Spleen (tissue), 11 donors: ENCODE results near the gene SLC37A3. TPM values are rescaled to one million over a fixed set of nuclear protein-coding genes. Genes with fewer than 3 reads are reported as not detected.

Experiments
- DNase-seq: peaks from one replicate; pipeline ENCODE4 v3.0.0-alpha.2; 2020
- H3K27ac ChIP-seq, 8 donors: fragments of 200-600 bp; sonication (generic) in 7 of 8; 1 replicate in 4 of 8; 2 replicates in 4 of 8; pipeline versions ENCODE4 v1.5.0 to v1.8.0; 2016 to 2021; ENCODE audit warnings: inconsistent platforms in 4 of 8, mild to moderate bottlenecking in 4 of 8, moderate library complexity in 1 of 8
- H3K27me3 ChIP-seq, 7 donors: fragments of 200-600 bp; sonication (generic) in 6 of 7; replicated peaks in 1 of 7; 1 replicate in 4 of 7; 2 replicates in 3 of 7; pipeline versions ENCODE4 v1.5.0 to v1.8.0; 2016 to 2021; ENCODE audit warnings: inconsistent platforms in 3 of 7, mild to moderate bottlenecking in 1 of 7
- H3K36me3 ChIP-seq, 6 donors: fragments of 200-600 bp; sonication (generic) in 5 of 6; 1 replicate in 4 of 6; 2 replicates in 2 of 6; pipeline versions ENCODE4 v1.5.0 to v1.8.0; 2016 to 2021; ENCODE audit warnings: inconsistent platforms in 2 of 6
- H3K4me1 ChIP-seq, 6 donors: fragments of 200-600 bp; sonication (generic) in 5 of 6; 1 replicate in 3 of 6; 2 replicates in 3 of 6; pipeline versions ENCODE4 v1.5.0 to v1.8.0; 2016 to 2021; ENCODE audit warnings: inconsistent platforms in 3 of 6
- H3K4me3 ChIP-seq, 8 donors: fragments of 200-600 bp; sonication (generic) in 7 of 8; 1 replicate in 4 of 8; 2 replicates in 4 of 8; pipeline versions ENCODE4 v1.5.0 to v1.8.0; 2016 to 2021; ENCODE audit warnings: inconsistent platforms in 4 of 8, mild to moderate bottlenecking in 4 of 8, moderate library complexity in 2 of 8
- H3K9me3 ChIP-seq, 8 donors: fragments of 200-600 bp; sonication (generic) in 7 of 8; 1 replicate in 4 of 8; 2 replicates in 4 of 8; pipeline versions ENCODE4 v1.5.0 to v1.8.0; 2016 to 2021; ENCODE audit warnings: inconsistent platforms in 4 of 8
- POLR2A ChIP-seq, 3 donors: fragments of 450-650 bp; IDR thresholded peaks; one replicate each; pipeline ENCODE4 v1.5.1; 2017; ENCODE audit warnings: antibody characterized with exemption in 3 of 3, mild to moderate bottlenecking in 1 of 3
- POLR2AphosphoS5 ChIP-seq, 3 donors: sonication (generic); formaldehyde crosslinking; IDR thresholded peaks; one replicate each; pipeline ENCODE4 v1.5.1; 2017; ENCODE audit warnings: antibody characterized with exemption in 3 of 3
- WGBS, 5 donors: extraction: QIAGEN DNeasy Blood & Tissue Kit in 3 of 5; methylation state at CpG; one replicate each; pipeline versions ENCODE4 v1.1.5 to v1.1.7; 2013 to 2018; 5-methylcytosine and 5-hydroxymethylcytosine counted together
- intact Hi-C: fragments of 100-400 bp; cut with DNase I; formaldehyde crosslinking; loops from one replicate; pipeline ENCODE4 v1.15.0; 2023; ENCODE audit warnings: low total_unique reads
- polyA plus RNA-seq, 3 donors: library from polyadenylated mRNA; stranded (reverse); fragments of 200-250 nt; gene quantifications; one replicate each; pipeline ENCODE4 v1.2.1, GENCODE V29; 2013
- small RNA-seq, 4 donors: library from RNA; depleted of rRNA; stranded (forward); fragments of <200 nt; gene quantifications; one replicate each; pipeline ENCODE3, GENCODE V24; 2016
- total RNA-seq, 7 donors: library from RNA; depleted of rRNA in 3 of 7; stranded (reverse); fragments of >200 nt in 3 of 7; fragmentation: NEBNext Ultra II Directional in 4 of 7; extraction: Animal tissue kit (Norgen Biotek cat#: 25700) in 4 of 7; gene quantifications; one replicate each; pipeline versions ENCODE4 v1.1.0 to v1.2.1, GENCODE V29; 2016 to 2021
- TF ChIP-seq, protein P1 (sequence below), 11 experiments: fragments of 200-600 bp in 7 of 11; fragments of 450-650 bp in 4 of 11; sonication (generic) in 4 of 11; IDR thresholded peaks in 8 of 11; conservative IDR thresholded peaks in 3 of 11; 1 replicate in 7 of 11; 2 replicates in 4 of 11; pipeline versions ENCODE4 v1.4.0 to v1.8.0; 2016 to 2021; ENCODE audit warnings: antibody characterized with exemption in 11 of 11, inconsistent platforms in 4 of 11, mild to moderate bottlenecking in 1 of 11
- donor health status: healthy with polysubstance abuse.
- donor health status: DM: no; HTN: no; CAD: no; lungs with moderate emphysema.
- donor health status: DM: no; HTN: no; CAD: no.
- donor health status: Bipolar disorder and iron deficiency.
- donor health status: healthy.
- donor health status: DM: no; HTN: no; CAD: no.
- donor health status: DM: yes; HTN: yes; CAD: no.

Gene SLC37A3
- total and polyA plus RNA-seq, 10 donors = 8.0 to 71.9 (median 37.8) TPM

DNA sequence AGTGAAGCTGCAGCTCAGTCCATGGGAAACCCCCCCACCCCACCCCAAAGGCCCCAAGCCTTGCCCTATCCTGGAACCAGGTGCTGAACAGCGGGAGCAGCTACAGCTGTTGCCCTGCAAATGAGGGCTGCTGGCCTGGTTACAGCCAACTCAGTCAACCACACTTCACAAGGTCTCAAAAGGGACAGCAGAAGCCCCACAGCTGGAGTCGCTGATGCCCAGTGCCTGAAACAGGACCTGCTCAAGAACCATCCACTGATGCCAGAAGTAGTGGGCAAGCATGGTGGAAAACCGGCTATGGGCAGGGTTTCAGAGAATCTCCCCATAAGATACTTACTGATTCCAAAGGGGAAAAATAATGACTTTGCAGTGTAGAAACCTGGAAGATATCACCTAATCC is 110.3 kb downstream of the SLC37A3 start:
- WGBS, 5 donors = 92 to 100% (median 96%) methylated on average over 2 to 3 of the region's 3 CpGs
- H3K27me3 ChIP-seq = no peaks in the 10 kb centered on the region
- TF ChIP-seq, protein P1, sequence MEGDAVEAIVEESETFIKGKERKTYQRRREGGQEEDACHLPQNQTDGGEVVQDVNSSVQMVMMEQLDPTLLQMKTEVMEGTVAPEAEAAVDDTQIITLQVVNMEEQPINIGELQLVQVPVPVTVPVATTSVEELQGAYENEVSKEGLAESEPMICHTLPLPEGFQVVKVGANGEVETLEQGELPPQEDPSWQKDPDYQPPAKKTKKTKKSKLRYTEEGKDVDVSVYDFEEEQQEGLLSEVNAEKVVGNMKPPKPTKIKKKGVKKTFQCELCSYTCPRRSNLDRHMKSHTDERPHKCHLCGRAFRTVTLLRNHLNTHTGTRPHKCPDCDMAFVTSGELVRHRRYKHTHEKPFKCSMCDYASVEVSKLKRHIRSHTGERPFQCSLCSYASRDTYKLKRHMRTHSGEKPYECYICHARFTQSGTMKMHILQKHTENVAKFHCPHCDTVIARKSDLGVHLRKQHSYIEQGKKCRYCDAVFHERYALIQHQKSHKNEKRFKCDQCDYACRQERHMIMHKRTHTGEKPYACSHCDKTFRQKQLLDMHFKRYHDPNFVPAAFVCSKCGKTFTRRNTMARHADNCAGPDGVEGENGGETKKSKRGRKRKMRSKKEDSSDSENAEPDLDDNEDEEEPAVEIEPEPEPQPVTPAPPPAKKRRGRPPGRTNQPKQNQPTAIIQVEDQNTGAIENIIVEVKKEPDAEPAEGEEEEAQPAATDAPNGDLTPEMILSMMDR (IDR thresholded peaks at IDR 0.05 in 8 of 11, conservative IDR thresholded peaks at IDR 0.05 in 3 of 11) = no peak

DNA sequence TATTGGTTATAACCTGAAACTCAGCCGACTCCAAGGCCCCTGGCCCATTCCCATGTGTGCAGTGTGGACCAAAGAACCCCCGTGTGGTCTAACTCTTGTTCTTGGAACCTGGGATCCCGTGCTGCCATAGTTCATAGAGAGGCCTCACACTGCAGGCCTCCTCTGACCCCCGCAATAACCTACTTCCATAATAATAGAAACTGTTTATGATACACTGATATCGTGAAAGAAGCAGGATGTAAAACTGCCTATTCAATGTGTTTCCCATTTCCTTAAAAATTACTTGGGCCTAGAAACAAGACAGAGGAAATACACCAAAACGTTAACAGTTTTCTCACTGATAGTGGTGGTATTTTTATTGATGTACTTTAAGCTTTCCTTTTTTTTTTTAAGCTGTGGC is 112.4 kb downstream of the SLC37A3 start:
- DNase-seq = no peak
- Histone ChIP-seq H3K4me3 (no peak overlapping the region), H3K9me3 (no peaks in the 10 kb centered on the region), H3K36me3 (no peaks in the 10 kb centered on the region), H3K27ac (no peak overlapping the region), H3K27me3 (no peaks in the 10 kb centered on the region), H3K4me1 (no peaks in the 10 kb centered on the region)
- intact Hi-C loops = no loop called here
- 72 to 82% (median 78%) methylated on average over 6 of the region's 6 CpGs for WGBS, 5 donors
- TF ChIP-seq POLR2A (IDR thresholded peaks at IDR 0.05) (no peak), POLR2AphosphoS5 (IDR thresholded peaks at IDR 0.05) (no peak)
- TF ChIP-seq, protein P1 (IDR thresholded peaks at IDR 0.05 in 8 of 11, conservative IDR thresholded peaks at IDR 0.05 in 3 of 11) = no peak

More for the DNA sequence above, 110.3 kb downstream of the SLC37A3 start:
- Histone ChIP-seq H3K4me3 (no peak overlapping the region), H3K27ac (no peak overlapping the region), H3K4me1 (no peaks in the 10 kb centered on the region), H3K36me3 (no peaks in the 10 kb centered on the region), H3K9me3 (no peaks in the 10 kb centered on the region)
- intact Hi-C loops = no loop called here
- no peak for DNase-seq

DNA sequence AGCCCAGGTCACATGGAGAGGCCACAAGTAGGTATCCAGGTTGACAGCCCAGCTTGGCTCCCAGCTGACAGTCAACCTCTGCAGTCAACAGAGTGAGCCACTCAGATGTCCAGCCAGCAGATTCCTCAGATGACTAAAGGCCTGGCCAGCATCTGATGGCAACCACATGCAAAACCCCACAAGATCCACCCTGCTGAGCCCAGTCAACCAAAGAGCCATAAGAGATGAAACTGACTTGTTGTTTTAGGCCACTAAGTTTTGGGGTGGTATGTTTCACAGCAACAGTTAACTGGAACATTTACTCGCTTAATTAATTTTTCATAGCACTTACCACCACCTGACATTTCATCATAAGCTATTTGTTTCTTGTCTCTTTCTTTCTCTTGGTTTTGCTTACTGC is 114.3 kb downstream of the SLC37A3 start:
- Histone ChIP-seq H3K27me3 (no peaks in the 10 kb centered on the region), H3K4me3 (no peak overlapping the region), H3K36me3 (no peaks in the 10 kb centered on the region), H3K9me3 (no peaks in the 10 kb centered on the region), H3K4me1 (no peaks in the 10 kb centered on the region), H3K27ac (no peak overlapping the region)
- intact Hi-C loops = no loop called here
- 92 to 97% (median 94%) methylated on average over 1 of the region's 1 CpG for WGBS, 5 donors
- DNase-seq = no peak
- no peak for TF ChIP-seq POLR2A (IDR thresholded peaks at IDR 0.05)
- TF ChIP-seq, protein P1 (IDR thresholded peaks at IDR 0.05 in 8 of 11, conservative IDR thresholded peaks at IDR 0.05 in 3 of 11) = no peak
- TF ChIP-seq POLR2AphosphoS5 (IDR thresholded peaks at IDR 0.05) = no peak

Small RNA genes within 50 kb of the gene (small RNA-seq; reads per million reads assigned to genes)
- gene RNA5SP247 (0 reads per million in 4 donors), gene RNA5SP248 (86.1 to 167 (median 159) reads per million in 4 donors)

Other genes with a start within 250 kb of the SLC37A3 start
- 10 to 100 TPM; 21.4 to 41.5 (median 25.5) TPM for gene KDM7A, start 221.5 kb downstream of the SLC37A3 start, total RNA-seq
- 1 to 10 TPM; 2.5 to 3.7 (median 2.7) TPM for gene KDM7A, start 221.5 kb downstream of the SLC37A3 start, polyA plus RNA-seq
- gene RAB19, start 5.5 kb upstream of the SLC37A3 start, total RNA-seq = 1 to 10 TPM; 1.0 to 4.0 (median 2.1) TPM
- not detected for gene RAB19, start 5.5 kb upstream of the SLC37A3 start, polyA plus RNA-seq
- gene MKRN1, start 81.0 kb upstream of the SLC37A3 start, total RNA-seq = 100 to 1,000 TPM in 6 of 7 donors, 10 to 100 TPM in 1; 98.0 to 179 (median 106) TPM
- gene MKRN1, start 81.0 kb upstream of the SLC37A3 start, polyA plus RNA-seq = 10 to 100 TPM; 41.8 to 53.1 (median 51.4) TPM
- gene DENND2A, start 242.3 kb upstream of the SLC37A3 start, total RNA-seq = 10 to 100 TPM in 6 of 7 donors, 1 to 10 TPM in 1; 9.6 to 35.3 (median 19.9) TPM
- 1 to 10 TPM; 1.9 to 7.7 (median 6.6) TPM for gene DENND2A, start 242.3 kb upstream of the SLC37A3 start, polyA plus RNA-seq